Measurements from ENCODE around the gene ABLIM1.
A peak's percentile ranks its signal among the peaks of the same experiment; 100 is the strongest.

Gene ABLIM1

GRCh38 chr10:114482480-114483304 lies 175.4 kb downstream of the ABLIM1 start:
- no peak for DNase-seq

- DNase-seq, result no peak
Measured at GRCh38 chr10:114481055-114481454, 177.0 kb downstream of the ABLIM1 start.

- DNase-seq, result no peak
Measured at GRCh38 chr10:114479836-114480235, 178.2 kb downstream of the ABLIM1 start.

- DNase-seq, result no peak
Measured at GRCh38 chr10:114479307-114479706, 178.8 kb downstream of the ABLIM1 start.

- no peak for DNase-seq
Measured at GRCh38 chr10:114478281-114478680, 179.8 kb downstream of the ABLIM1 start.

- DNase-seq, result no peak
Measured at GRCh38 chr10:114477285-114477684, 180.8 kb downstream of the ABLIM1 start.

GRCh38 chr10:114474989-114475388 lies 183.1 kb downstream of the ABLIM1 start:
- no peak for DNase-seq

GRCh38 chr10:114473776-114474175 lies 184.3 kb downstream of the ABLIM1 start:
- DNase-seq, result no peak

GRCh38 chr10:114472877-114473253 lies 185.2 kb downstream of the ABLIM1 start:
- no peak for DNase-seq

- DNase-seq, result no peak
Measured at GRCh38 chr10:114471906-114472876, 185.9 kb downstream of the ABLIM1 start.

- DNase-seq, result peak; percentile 77
Measured at GRCh38 chr10:114470956-114471905, 186.8 kb downstream of the ABLIM1 start.

GRCh38 chr10:114470361-114470760 lies 187.7 kb downstream of the ABLIM1 start:
- no peak for DNase-seq

- no peak for DNase-seq
Measured at GRCh38 chr10:114458955-114459354, 199.1 kb downstream of the ABLIM1 start.

- no peak for DNase-seq
Measured at GRCh38 chr10:114458216-114458920, 199.7 kb downstream of the ABLIM1 start.

GRCh38 chr10:114453576-114453975 lies 204.5 kb downstream of the ABLIM1 start:
- no peak for DNase-seq

GRCh38 chr10:114448897-114449296 lies 209.2 kb downstream of the ABLIM1 start:
- no peak for DNase-seq

- DNase-seq, result no peak
Measured at GRCh38 chr10:114445332-114445731, 212.7 kb downstream of the ABLIM1 start.

- no peak for DNase-seq
Measured at GRCh38 chr10:114444819-114445218, 213.3 kb downstream of the ABLIM1 start.

GRCh38 chr10:114442091-114442630 lies 215.9 kb downstream of the ABLIM1 start:
- no peak for DNase-seq

- no peak for DNase-seq
Measured at GRCh38 chr10:114441107-114441506, 217.0 kb downstream of the ABLIM1 start.

GRCh38 chr10:114437473-114438292 lies 220.4 kb downstream of the ABLIM1 start:
- no peak for DNase-seq
